ENCODE data around the gene QPCT.
A peak's percentile ranks its signal among the peaks of the same experiment; 100 is the strongest.
"Not testable (repeated sequence)": the region's sequence is repeated elsewhere in the genome, so short reads cannot be mapped to it uniquely, and the experiment has no call there.

Gene QPCT

DNA sequence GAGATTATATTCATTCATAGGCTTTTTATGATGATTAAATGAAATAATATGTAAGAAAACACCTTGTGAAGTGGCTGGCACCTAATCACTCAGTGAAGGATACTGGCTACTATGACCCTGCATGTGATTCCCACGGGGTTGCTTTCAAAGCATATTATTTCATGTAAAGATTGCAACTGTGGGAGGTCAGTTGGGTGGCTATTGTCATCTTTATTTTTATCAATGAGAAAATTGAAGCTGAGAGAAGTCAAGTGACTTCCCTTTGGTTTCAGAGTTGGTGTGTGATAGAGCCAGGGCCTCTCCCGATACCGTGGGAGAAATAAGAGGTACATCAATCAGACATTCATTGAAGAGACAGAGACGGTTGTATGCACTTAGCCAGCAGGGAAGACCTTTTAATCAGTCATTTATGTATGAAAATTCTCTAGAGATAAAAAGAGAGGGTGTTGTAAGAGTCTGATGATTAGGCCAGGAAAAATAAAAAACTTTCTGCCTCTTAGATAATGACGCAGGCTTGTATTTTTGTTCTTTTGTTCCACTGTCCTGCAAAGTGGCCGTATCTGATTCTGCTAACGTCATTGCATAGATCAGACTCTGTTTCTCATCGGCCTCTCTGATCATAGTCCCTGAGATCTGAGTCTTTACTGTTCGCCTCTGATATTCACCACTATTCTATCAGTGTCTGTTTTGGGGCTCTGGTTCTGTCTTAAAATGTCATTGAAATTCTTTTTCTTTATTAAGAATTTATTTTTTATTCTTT is 50.5 kb downstream of the QPCT start:
- no peak for DNase-seq

DNA sequence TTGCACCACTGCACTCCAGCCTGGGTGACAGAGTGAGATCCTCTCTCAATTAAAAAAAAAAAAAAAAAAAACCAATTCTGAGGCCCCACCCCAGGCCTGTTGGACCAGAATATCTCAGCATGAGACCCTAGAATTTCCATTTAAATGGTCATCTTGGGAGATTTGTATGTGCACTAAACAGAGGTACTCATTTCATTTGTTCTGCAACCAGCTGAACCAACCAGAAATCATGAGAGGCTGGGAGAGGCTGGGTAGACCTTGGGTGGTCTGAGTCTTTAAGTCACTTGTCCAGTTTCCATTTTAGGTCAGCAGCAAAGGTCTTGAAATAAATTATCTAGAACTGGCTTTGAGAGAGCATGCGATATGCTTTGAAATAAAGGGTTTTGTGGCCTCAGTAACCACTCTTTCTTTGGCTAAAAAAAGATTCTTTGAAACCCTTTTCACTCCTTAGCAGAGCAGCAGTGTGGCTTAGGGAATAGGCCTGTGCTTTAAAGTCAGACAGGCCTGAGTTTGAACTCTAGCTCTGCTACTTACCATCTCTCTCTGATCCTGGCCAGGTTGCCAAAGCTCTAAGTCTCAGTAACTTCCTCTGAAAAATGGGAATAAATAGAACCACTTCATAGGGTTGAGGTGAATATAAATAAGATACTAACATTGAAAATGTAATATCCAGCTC is 52.6 kb downstream of the QPCT start:
- DNase-seq, result no peak

DNA sequence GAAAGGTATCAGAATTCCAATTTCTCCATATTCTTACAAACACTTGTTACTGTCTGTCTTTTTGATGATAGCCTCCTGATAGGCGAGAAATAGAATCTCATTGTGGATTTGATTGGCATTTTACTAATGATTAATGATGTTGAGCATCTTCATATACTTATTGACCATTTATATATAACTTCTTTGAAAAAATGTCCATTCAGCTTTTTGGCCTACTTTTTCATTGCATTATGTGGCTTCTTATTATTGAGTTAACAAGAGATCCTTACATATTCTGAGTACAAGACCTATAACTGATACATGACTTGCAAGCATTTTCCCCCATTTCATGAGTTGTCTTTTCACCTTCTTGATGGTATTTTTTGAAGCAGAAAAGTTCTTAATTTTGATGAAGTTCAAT is 54.6 kb downstream of the QPCT start:
- DNase-seq, result no peak

DNA sequence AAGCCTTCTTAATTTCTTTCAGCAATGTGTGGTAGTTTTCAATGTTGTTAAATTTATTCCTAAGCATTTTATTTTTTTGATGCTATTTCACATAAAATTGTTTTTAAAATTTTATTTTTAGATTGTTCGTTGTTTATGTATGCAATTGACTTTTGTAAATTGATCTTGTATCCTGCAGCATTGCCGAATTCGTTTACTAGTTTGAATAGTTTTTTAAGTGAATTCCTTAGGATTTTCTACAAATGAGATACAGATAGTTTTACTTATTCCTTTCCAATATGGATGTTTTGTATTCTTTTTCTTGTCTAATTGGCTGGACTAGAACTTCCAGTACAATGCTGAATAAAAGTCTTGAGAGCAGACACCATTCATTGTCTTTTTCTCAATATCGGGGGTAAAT is 55.6 kb downstream of the QPCT start:
- DNase-seq, result no peak

DNA sequence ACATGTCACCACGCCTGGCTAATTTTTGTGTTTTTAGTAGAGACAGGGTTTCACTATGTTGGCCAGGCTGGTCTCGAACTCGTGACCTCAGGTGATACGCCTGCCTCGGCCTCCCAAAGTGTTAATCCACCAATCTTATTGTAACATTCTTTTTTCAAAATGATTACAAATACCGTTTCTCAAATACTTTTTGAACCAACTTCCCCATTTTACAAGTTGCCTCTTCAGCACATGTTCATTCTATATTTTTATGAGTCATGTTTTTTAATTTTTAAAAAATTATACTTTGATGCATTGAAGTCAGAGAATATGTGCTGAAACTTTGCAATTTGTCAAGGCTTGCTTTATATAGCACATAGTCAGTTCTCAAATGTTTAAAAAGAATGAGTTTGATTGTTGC is 58.2 kb downstream of the QPCT start:
- DNase-seq, result no peak

DNA sequence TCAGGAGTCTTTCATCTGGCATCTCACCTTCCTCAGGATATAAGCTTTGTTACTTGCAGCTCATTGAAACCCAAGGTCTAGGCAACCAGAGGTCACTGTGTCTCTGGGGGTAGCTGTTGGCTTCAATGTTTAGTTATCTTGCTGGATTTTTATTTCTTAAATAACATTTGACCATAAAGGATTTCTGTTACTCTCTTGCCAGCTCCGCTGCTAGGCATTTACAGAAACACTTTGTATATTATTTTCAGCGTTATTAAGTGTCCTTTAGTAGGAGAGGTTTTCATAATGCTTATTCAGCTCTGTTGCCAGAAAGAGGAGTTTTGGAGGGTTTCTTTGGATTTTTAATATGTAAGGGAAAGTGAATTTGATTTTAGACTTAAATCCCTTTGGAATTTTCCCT is 61.4 kb downstream of the QPCT start:
- DNase-seq, result no peak

DNA sequence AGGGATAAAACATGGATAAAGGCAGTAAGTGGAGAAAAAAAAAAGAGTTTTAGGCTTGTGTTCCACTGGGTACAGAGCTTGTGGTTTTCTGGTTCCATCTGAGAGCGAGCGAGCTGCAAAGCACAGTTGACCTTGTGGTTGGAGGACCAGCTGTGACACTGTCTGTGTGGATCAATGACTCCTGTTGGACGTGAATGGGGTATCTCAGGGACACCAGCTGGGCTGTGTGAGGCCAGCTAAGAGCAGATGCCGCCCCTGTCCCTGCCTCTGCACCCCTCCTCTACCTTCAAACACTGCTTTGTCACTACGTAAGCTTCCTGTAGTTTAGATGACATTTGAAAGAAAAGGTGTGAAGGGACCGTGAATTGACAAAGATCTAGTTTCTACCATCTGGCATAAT is 67.8 kb downstream of the QPCT start:
- no peak for DNase-seq

DNA sequence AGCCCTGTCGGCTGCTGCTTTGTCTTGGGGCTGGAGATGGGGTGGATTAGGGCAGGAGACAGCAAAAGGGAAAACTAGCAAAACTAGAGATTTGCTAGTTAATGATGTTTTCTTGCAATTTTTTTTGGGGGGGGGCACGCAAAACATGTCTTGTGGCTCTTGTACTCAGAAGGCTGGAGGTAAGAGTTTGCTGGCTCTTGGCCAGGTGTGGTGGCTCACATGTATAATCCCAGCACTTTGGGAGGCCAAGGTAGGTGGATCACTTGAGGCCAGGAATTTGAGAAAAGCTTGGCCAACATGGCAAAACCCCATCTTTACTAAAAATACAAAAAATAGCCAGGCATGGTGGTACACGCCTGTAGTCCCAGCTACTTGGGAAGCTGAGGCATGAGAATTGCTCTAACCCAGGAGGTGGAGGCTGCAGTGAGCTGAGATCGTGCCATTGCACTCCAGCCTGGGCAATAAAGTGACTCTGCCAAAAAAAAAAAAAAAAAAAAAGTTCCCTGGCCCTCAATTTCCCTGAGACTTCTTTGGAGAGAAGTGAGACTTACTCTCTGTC is 69.6 kb downstream of the QPCT start:
- not testable (repeated sequence) for DNase-seq

DNA sequence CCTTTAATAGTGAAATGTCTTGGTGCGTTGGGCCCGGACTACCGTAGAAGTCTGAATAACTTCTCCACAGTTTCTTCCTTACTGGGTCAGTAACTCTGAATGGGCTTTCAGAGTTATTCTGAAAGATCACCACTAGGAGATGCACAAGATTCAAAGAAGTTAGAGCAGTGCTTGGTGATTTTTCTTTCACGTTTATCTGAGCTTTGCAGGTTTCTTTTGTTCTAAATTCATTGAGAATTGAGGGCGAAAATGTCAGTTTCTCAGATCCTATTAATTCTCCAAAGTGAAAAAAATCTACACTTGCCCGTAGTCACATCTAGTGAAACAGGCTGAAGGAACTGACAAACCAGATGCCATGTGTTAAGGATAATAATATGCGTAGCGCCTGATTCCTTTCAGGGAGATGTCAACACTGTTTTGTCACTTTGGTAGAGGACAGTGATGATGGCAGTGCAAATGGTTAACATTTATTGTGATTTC is 70.1 kb downstream of the QPCT start:
- DNase-seq, result peak; percentile 63

DNA sequence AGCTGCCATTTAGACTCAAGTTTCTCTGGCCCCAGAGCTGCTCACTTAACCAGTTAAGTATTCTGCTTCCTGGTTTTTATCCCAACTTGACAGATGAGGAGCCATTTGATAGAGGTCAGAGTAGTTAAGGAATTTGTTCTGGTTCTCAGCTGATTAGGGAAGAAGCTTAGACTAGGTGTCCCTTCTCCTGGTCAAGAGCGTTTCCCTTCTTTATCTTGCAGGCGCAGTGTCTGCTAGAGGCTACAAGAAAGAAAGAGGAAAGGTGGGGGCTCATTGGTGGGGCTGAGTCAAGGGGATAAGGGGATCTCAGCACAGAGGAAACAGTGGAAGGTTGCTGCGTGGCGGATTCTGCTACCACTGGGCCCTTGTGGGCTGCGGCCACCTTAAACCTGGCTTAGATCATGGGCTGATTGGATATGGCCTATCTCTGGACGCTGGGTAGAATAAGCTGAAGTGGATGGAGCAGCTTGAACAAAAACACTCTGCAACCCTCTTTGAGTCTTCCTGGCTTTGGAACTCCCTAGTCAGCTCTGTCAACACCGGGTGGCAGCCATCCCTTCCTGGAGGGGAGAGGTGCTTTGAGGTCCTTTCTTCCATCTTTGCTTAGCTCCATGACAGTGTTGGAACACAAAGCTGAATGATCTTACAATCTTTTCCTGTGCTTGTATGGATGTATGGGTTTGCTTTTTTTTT is 70.8 kb downstream of the QPCT start:
- peak; percentile 16 for DNase-seq

DNA sequence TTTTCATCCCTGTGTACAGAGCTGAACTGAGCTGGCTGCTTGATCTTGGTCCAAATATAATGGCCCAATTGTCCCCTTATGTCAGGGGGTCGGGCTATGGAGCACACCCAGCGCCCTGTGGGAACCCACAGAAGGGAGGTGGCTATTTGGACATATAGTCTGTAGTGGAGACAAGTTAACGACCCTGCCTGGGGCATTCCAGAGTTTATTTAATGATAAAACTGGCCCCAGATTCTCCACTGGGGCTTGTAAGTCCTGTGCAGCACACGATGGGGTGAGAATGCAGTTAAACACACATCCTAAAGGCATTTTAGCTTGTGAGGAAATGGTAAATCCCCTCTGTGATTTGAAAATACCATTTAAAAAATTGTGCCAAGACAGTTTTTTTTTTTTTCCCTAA is 72.9 kb downstream of the QPCT start:
- DNase-seq, result no peak

DNA sequence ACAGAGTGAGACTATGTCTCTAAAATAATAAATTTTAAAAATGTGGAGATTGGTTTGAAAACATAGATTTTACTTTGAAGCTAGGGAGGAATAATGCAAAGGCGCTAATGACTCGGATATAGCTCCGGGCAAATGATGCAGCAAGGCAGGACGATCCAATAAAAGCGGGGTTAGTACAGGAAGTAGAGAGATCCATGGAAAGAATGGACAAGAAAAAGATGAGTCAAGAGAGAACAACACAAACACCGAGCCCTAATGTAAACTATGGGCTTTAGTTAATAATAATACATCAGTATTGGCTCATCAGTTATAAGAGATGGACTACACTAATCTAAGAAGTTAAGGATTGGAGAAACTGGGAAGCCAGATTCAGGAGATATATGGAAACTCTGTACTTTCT is 74.5 kb downstream of the QPCT start:
- no peak for DNase-seq

DNA sequence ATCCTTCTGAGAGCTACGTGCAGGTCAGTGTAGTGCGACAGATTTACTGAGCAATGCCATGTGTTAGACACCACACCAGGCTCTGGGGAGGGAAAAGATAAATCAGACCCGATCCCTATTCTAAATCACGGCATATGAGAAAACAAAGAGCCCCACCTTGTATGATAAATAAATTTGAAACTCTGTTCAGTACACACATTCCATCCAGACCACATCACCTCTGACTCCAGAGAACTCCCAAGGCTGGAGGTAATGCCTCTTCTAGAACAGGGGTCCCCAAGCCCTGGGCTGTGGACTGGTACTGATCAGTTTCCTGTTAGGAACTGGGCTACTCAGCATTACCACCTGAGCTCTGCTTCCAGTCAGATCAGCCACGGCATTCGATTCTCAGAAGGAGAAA is 77.3 kb downstream of the QPCT start:
- DNase-seq, result no peak

DNA sequence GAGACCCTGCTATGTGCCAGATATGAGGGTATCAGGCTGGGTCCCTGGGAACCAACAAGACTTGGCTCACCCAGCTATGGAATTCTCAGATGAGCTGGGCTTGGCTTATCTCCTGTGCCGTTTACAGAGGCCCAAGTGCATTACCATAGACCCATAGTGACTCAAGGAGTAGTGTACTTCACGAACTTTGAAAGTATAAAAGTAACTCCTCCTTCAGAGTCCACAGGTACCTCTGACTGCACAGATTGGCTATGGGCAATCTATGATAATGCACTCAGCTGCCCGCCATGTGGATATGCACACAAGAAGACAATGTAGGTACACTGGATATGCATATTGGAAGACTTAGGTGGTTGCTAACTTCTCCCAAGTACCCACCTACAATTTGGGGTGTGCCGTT is 78.4 kb downstream of the QPCT start:
- DNase-seq, result no peak
